Astrocyte (in vitro differentiated cells and primary cell): ENCODE data around the gene CWC27.
"Not testable (repeated sequence)": the region's sequence is repeated elsewhere in the genome, so short reads cannot be mapped to it uniquely, and the experiment has no call there.

Experiments
- CTCF ChIP-seq: IDR thresholded peaks from 2 replicates; pipeline ENCODE4 v1.5.1; 2011; ENCODE audit warnings: low read depth, mild to moderate bottlenecking, inconsistent platforms, low read length, moderate library complexity; ENCODE audit not compliant: insufficient read depth
- EZH2 ChIP-seq: IDR thresholded peaks from 2 replicates; pipeline ENCODE4 v1.6.1; 2012; ENCODE audit warnings: mild to moderate bottlenecking, low read length, inconsistent platforms; ENCODE audit not compliant: insufficient read depth

DNA sequence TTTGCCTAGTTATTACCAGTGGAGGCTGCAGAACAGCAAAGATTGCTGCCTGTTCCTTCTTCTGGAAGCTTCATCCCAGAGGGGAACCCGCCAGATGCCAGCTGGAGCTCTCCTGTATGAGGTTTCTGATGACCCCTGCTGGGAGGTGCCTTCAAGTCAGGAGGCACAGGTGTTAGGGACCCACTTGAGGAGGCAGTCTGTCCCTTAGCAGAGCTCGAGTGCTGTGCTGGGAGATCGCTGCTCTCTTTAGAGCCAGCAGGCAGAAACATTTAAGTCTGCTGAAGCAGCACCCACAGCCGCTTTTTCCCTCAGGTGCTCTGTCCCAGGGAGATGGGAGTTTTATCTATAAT, 170.7 kb downstream of the CWC27 start:
- not testable (repeated sequence) for TF ChIP-seq CTCF, EZH2
